ENCODE data around the gene BABAM1. TPM values are rescaled to one million over a fixed set of nuclear protein-coding genes. Genes with fewer than 3 reads are reported as not detected.
A peak's percentile ranks its signal among the peaks of the same experiment; 100 is the strongest.

Gene BABAM1
- total RNA-seq, 6 donors from 2014 or later = 45.1 to 95.3 (median 82.3) TPM

GRCh38 chr19:17312189-17313113 lies 45.2 kb downstream of the BABAM1 start:
- TF ChIP-seq EP300 (IDR thresholded peaks at IDR 0.05) = no peak
- TF ChIP-seq POLR2A (IDR thresholded peaks at IDR 0.05) = no peak
- no peak for TF ChIP-seq CTCF (IDR thresholded peaks at IDR 0.05)
- TF ChIP-seq POLR2AphosphoS5 (IDR thresholded peaks at IDR 0.05) = no peak
- H3K4me1 ChIP-seq = peaks cover 17 to 27% (median 21%) of the 10 kb centered on the region in 4 donors
- no peak overlapping the region for H3K4me3 ChIP-seq

GRCh38 chr19:17314007-17314593 lies 46.9 kb downstream of the BABAM1 start:
- DNase-seq (no peak), ATAC-seq (ENCODE audit: low FRiP score in 2 of 2) (no peak)
- no peak overlapping the region for H3K4me3 ChIP-seq
- peaks cover 10 to 55% (median 30%) of the 10 kb centered on the region in 4 donors for H3K36me3 ChIP-seq
- no peak overlapping the region for H3K27ac ChIP-seq
- WGBS, 2 donors = 93 to 95% methylated on average over 13 to 19 of the region's 19 CpGs
- no peak for TF ChIP-seq EP300 (IDR thresholded peaks at IDR 0.05)
- TF ChIP-seq POLR2A (IDR thresholded peaks at IDR 0.05) = no peak
- TF ChIP-seq POLR2AphosphoS5 (IDR thresholded peaks at IDR 0.05) = no peak
- no peak for TF ChIP-seq CTCF (IDR thresholded peaks at IDR 0.05)
- H3K9me3 ChIP-seq = no peaks in the 10 kb centered on the region
- peaks cover 12 to 23% (median 18%) of the 10 kb centered on the region in 4 donors for H3K4me1 ChIP-seq
- H3K27me3 ChIP-seq = no peaks in the 10 kb centered on the region

More at GRCh38 chr19:17312189-17313113, 45.2 kb downstream of the BABAM1 start:
- ATAC-seq (ENCODE audit: low FRiP score in 2 of 2) (no peak), DNase-seq (no peak)
- WGBS, 2 donors = 82 to 86% methylated on average over 12 to 20 of the region's 20 CpGs
- peak overlapping the region in 3 of 4 donors; percentile 20 to 48 (median 46) for H3K27ac ChIP-seq
- peaks cover 10 to 44% (median 29%) of the 10 kb centered on the region in 4 donors for H3K36me3 ChIP-seq
- no peaks in the 10 kb centered on the region for H3K9me3 ChIP-seq
- H3K27me3 ChIP-seq = no peaks in the 10 kb centered on the region

- peaks cover 0 to 8% (median 0%) of the 10 kb centered on the region in 4 donors for H3K4me1 ChIP-seq
- no peak for DNase-seq
- H3K27ac ChIP-seq = no peak overlapping the region
- WGBS, 2 donors = 62 to 100% methylated on average over 2 to 6 of the region's 6 CpGs
- H3K4me3 ChIP-seq = no peak overlapping the region
- H3K9me3 ChIP-seq = no peaks in the 10 kb centered on the region
- no peaks in the 10 kb centered on the region for H3K27me3 ChIP-seq
- ATAC-seq (ENCODE audit: low FRiP score in 2 of 2) = no peak
- peaks cover 21 to 70% (median 50%) of the 10 kb centered on the region in 4 donors for H3K36me3 ChIP-seq
- no peak for TF ChIP-seq EP300 (IDR thresholded peaks at IDR 0.05)
- no peak for TF ChIP-seq POLR2AphosphoS5 (IDR thresholded peaks at IDR 0.05)
- TF ChIP-seq CTCF (IDR thresholded peaks at IDR 0.05) = no peak
- no peak for TF ChIP-seq POLR2A (IDR thresholded peaks at IDR 0.05)
These were observed 51.7 kb downstream of the BABAM1 start for GRCh38 chr19:17318966-17319365.

- ATAC-seq (ENCODE audit: low FRiP score in 2 of 2) (no peak), DNase-seq (peak in 1 of 2 donors; percentile 82)
- 92 to 96% methylated on average over 40 of the region's 40 CpGs for WGBS, 2 donors
- TF ChIP-seq POLR2A (IDR thresholded peaks at IDR 0.05) (no peak), POLR2AphosphoS5 (IDR thresholded peaks at IDR 0.05) (no peak), CTCF (IDR thresholded peaks at IDR 0.05) (no peak), EP300 (IDR thresholded peaks at IDR 0.05) (no peak)
- Histone ChIP-seq H3K27ac (no peak overlapping the region), H3K27me3 (no peaks in the 10 kb centered on the region), H3K9me3 (no peaks in the 10 kb centered on the region), H3K4me3 (no peak overlapping the region), H3K4me1 (peaks cover 0 to 10% (median 0%) of the 10 kb centered on the region in 4 donors), H3K36me3 (peaks cover 17 to 63% (median 43%) of the 10 kb centered on the region in 4 donors)
These were observed 52.4 kb downstream of the BABAM1 start for GRCh38 chr19:17319473-17320238.

Measured in upper lobe of left lung (tissue), 6 donors.